CD4-positive, alpha-beta T cell treated with Interleukin-6 for 4 hours (primary cell): ENCODE results near the gene PTPRN2.
"Not testable (repeated sequence)": the region's sequence is repeated elsewhere in the genome, so short reads cannot be mapped to it uniquely, and the experiment has no call there.

ENCODE experiments used
- DNase-seq: peaks from one replicate; pipeline ENCODE4 v3.0.0-alpha.2; 2020; ENCODE audit warnings: mixed read lengths

The PTPRN2 gene

GRCh38 chr7:158587162-158588084 lies at the start of gene PTPRN2:
PTPRN2 (minus strand) TSS chr7:158587823.
- peak; percentile 57 for DNase-seq

GRCh38 chr7:158633055-158633956 lies 45.7 kb upstream of the PTPRN2 start:
- DNase-seq: no peak

- DNase-seq: no peak
Measured at GRCh38 chr7:158631574-158632195, 44.1 kb upstream of the PTPRN2 start.

GRCh38 chr7:158626289-158626688 lies 38.7 kb upstream of the PTPRN2 start:
- DNase-seq: not testable (repeated sequence)

GRCh38 chr7:158623241-158623640 lies 35.6 kb upstream of the PTPRN2 start:
- no peak for DNase-seq

GRCh38 chr7:158620839-158621441 lies 33.3 kb upstream of the PTPRN2 start:
- DNase-seq: no peak

GRCh38 chr7:158620418-158620817 lies 32.8 kb upstream of the PTPRN2 start:
- no peak for DNase-seq

- no peak for DNase-seq
Measured at GRCh38 chr7:158618745-158619140, 31.1 kb upstream of the PTPRN2 start.

GRCh38 chr7:158617737-158618128 lies 30.1 kb upstream of the PTPRN2 start:
- DNase-seq: no peak

GRCh38 chr7:158616050-158616449 lies 28.4 kb upstream of the PTPRN2 start:
- no peak for DNase-seq

- no peak for DNase-seq
Measured at GRCh38 chr7:158614700-158615099, 27.1 kb upstream of the PTPRN2 start.

- no peak for DNase-seq
Measured at GRCh38 chr7:158613481-158613880, 25.9 kb upstream of the PTPRN2 start.

- no peak for DNase-seq
Measured at GRCh38 chr7:158612546-158612945, 24.9 kb upstream of the PTPRN2 start.

- no peak for DNase-seq
Measured at GRCh38 chr7:158611541-158611940, 23.9 kb upstream of the PTPRN2 start.

- DNase-seq: no peak
Measured at GRCh38 chr7:158609313-158609974, 21.8 kb upstream of the PTPRN2 start.

- DNase-seq: no peak
Measured at GRCh38 chr7:158607563-158607962, 19.9 kb upstream of the PTPRN2 start.

- no peak for DNase-seq
Measured at GRCh38 chr7:158606671-158607424, 19.2 kb upstream of the PTPRN2 start.

- no peak for DNase-seq
Measured at GRCh38 chr7:158606129-158606528, 18.5 kb upstream of the PTPRN2 start.

GRCh38 chr7:158603773-158604755 lies 16.4 kb upstream of the PTPRN2 start:
- DNase-seq: no peak
